Large intestine (tissue), 3 donors: ENCODE data around the gene PRORP. TPM values are rescaled to one million over a fixed set of nuclear protein-coding genes. Genes with fewer than 3 reads are reported as not detected.
A peak's percentile ranks its signal among the peaks of the same experiment; 100 is the strongest.

ENCODE experiments used
- DNase-seq, 2 donors: peaks; one replicate each; pipeline versions ENCODE4 v3.0.0 to v3.0.0-alpha.2; 2013
- H3K27ac ChIP-seq: one replicate; pipeline ENCODE4 v1.5.1; 2013; ENCODE audit warnings: low read length
- H3K27me3 ChIP-seq: 2 replicates; pipeline ENCODE4 v1.6.1; 2013; ENCODE audit warnings: low read length; ENCODE audit not compliant: control insufficient read depth, insufficient read depth
- H3K36me3 ChIP-seq: 2 replicates; pipeline ENCODE4 v1.6.1; 2013; ENCODE audit warnings: low read length; ENCODE audit not compliant: control insufficient read depth, insufficient read depth
- H3K4me1 ChIP-seq: one replicate; pipeline ENCODE4 v1.6.1; 2013; ENCODE audit warnings: low read length; ENCODE audit not compliant: control insufficient read depth, insufficient read depth
- H3K4me3 ChIP-seq: one replicate; pipeline ENCODE4 v1.5.1; 2013; ENCODE audit warnings: low read length
- H3K9me3 ChIP-seq: one replicate; pipeline ENCODE4 v1.6.1; 2013; ENCODE audit warnings: mild to moderate bottlenecking, low read depth, low read length, moderate library complexity; ENCODE audit not compliant: control insufficient read depth
- WGBS: methylation state at CpG from one replicate; pipeline ENCODE4 v1.1.5; 2013; ENCODE audit warnings: low lambda C conversion rate; ENCODE audit not compliant: insufficient coverage; 5-methylcytosine and 5-hydroxymethylcytosine counted together
- polyA plus RNA-seq: library from polyadenylated mRNA; unstranded; fragments of 120-200 nt; gene quantifications from one replicate; pipeline ENCODE4 v1.2.1, GENCODE V29; 2013

The PRORP gene
- polyA plus RNA-seq, 1 donor, result 29.9 TPM

DNA sequence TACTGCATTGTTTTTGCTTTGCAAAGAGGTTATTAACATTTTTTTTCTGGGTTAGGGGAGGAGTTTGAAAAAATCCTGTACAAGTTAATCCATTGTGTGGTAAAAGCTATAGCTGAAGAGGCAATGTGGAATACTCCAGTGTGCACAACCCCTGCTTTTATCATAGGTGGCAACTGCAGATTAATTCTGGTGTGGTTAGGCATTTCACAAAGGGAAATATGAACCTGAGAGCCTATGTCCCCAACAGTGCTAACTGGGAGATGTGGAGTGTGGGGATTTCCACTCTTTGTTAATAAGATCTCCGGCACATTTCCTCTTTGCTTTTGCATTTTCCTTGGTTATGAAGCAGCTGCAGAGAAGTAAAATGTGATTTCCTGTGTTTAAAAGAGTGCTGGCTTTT is 33.6 kb downstream of the PRORP start:
- Histone ChIP-seq H3K36me3 (peaks cover 2% of the 10 kb centered on the region), H3K27ac (no peak overlapping the region), H3K4me3 (no peak overlapping the region), H3K9me3 (peaks cover 4% of the 10 kb centered on the region), H3K4me1 (no peaks in the 10 kb centered on the region), H3K27me3 (no peaks in the 10 kb centered on the region)
- WGBS, result no CpG with 5 or more reads among the region's 1 CpG
- DNase-seq, result peak in 1 of 2 donors; percentile 3

DNA sequence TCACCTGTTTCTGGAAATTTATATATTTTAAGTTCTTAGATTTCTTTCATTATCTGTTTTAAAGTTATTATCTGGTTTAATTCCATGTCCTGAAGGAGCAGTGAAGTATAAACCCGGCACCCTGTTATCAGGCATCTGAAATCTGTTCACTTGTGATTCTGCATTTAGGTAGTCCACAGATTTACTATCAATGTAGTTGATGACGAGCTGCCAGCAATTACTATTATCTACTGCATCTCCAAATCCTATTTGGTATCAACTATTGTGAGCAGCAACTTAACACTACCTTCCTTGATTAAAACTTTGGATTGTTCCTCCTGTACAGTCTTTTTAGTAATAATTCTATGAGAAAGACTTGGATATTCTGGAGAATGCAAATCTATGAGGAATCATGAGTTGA is 36.1 kb downstream of the PRORP start:
- no CpG with 5 or more reads among the region's 2 CpGs for whole genome bisulfite sequencing
- Histone ChIP-seq H3K4me1 (no peaks in the 10 kb centered on the region), H3K9me3 (no peaks in the 10 kb centered on the region), H3K27me3 (no peaks in the 10 kb centered on the region), H3K27ac (no peak overlapping the region), H3K4me3 (no peak overlapping the region), H3K36me3 (peaks cover 2% of the 10 kb centered on the region)
- no peak for DNase-seq

DNA sequence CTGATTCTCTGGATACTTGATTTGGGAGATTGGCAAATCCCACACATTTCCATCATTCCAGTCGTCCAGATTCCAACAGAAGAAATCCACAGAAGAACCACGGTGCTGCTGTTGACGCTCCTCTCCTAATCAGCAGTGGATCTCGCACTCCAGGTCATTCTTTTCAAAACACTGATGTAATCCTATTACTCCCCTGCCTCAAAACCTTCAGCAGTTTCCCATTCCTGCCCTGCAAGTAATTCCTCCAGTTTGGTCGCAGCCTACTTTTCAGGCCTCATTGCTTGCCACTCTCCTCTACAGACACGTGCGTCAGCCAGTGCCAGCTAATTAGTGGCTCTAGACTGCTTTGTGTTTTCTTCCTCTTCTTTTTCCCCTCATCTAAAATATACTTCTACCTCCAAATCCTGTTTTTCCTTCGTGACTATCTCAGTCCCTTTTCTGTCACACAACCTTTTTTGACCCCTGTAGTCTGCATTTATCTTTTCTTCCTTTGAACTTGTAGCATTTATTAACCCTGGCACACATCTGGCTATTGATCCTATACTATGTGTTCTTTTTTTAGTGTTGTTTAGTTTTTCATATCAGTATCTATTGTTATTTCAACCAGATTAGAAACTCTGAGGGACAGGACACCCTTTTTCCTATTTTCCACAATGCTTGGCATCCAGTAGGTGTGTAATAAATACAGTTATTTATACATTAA is 36.8 kb downstream of the PRORP start:
- Histone ChIP-seq H3K27me3 (no peaks in the 10 kb centered on the region), H3K4me3 (no peak overlapping the region), H3K36me3 (peaks cover 2% of the 10 kb centered on the region), H3K4me1 (no peaks in the 10 kb centered on the region), H3K9me3 (no peaks in the 10 kb centered on the region), H3K27ac (no peak overlapping the region)
- DNase-seq, result no peak
- 70% methylated on average over 5 of the region's 8 CpGs for WGBS

DNA sequence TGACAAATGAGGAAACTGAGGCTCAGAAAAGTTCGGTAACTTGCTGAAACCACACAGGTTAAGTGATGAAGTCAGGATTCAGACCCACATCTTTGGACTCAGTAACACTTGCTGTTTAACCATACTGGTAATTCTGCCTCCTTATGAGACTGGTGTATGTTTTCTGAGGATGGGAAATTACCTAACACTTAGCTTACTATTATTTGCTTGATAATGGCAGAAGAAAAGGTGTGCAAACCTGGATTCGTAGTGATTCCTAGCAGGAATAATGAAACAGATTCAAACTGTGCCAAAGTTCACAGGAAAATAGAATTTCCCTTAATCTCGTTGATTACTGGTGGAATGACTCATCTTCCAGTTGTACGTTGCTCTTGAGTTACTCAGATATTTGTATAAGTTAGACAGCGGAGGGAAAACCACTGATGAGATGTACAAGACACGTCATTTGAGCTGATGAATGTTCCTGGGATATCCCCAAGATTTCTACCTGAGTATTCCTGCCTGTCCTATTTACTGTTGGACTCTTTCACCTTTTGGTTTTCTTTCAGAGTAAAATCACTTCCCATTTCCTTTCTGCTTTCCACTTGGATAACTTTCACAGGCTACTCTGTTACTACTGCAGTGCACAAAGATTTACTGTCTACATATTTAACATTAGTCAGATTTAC is 37.5 kb downstream of the PRORP start:
- H3K9me3 ChIP-seq, result no peaks in the 10 kb centered on the region
- H3K36me3 ChIP-seq, result peaks cover under 1% of the 10 kb centered on the region
- no peak overlapping the region for H3K4me3 ChIP-seq
- peak; percentile 56 to 84 for DNase-seq
- no peak overlapping the region for H3K27ac ChIP-seq
- no peaks in the 10 kb centered on the region for H3K4me1 ChIP-seq
- H3K27me3 ChIP-seq, result no peaks in the 10 kb centered on the region
- 47% methylated on average over 3 of the region's 6 CpGs for WGBS

DNA sequence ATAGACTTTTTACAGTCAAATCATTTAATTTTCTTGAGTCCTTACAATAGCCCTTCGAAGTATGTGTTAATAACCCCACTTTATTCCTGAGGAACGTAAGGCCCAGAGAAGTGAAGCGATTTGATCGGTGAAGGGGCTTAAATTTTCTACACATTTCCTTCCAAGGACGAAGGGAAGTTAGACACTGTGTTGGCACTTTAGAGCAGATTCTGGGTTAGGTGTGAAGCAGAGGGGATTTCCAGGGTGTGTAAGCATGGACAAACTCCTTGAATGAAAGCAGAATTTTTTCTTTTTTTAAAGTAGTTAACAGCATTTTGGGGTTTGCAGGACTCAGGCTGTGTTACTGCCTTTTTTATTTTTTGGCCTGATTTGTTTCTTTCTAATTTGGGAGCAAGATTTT is 38.9 kb downstream of the PRORP start:
- DNase-seq, result no peak
- Histone ChIP-seq H3K4me1 (no peaks in the 10 kb centered on the region), H3K27ac (no peak overlapping the region), H3K9me3 (no peaks in the 10 kb centered on the region), H3K4me3 (no peak overlapping the region), H3K36me3 (peaks cover 2% of the 10 kb centered on the region), H3K27me3 (no peaks in the 10 kb centered on the region)
- 100% methylated on average over 1 of the region's 5 CpGs for WGBS

DNA sequence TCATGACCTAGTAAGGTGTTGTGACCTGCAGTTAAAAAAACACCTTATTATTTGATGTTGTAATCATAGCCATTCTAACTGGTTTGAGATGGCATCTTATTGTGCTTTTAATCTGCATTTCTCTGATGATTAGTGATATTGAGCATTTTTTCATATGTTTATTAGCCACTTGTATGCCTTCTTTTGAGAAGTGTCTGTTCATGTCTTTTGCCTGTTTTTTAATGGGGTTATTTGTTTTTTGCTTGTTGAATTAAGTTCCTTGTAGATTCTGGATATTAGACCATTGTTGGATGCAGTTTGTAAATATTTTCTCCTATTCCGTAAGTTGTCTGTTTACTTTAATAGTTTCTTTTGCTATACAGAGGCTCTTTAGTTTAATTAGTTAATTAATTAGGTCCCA is 41.0 kb downstream of the PRORP start:
- Histone ChIP-seq H3K4me1 (no peaks in the 10 kb centered on the region), H3K36me3 (peaks cover 7% of the 10 kb centered on the region), H3K9me3 (no peaks in the 10 kb centered on the region), H3K27me3 (no peaks in the 10 kb centered on the region), H3K4me3 (no peak overlapping the region), H3K27ac (no peak overlapping the region)
- no peak for DNase-seq
- 88% methylated on average over 1 of the region's 1 CpG for WGBS

DNA sequence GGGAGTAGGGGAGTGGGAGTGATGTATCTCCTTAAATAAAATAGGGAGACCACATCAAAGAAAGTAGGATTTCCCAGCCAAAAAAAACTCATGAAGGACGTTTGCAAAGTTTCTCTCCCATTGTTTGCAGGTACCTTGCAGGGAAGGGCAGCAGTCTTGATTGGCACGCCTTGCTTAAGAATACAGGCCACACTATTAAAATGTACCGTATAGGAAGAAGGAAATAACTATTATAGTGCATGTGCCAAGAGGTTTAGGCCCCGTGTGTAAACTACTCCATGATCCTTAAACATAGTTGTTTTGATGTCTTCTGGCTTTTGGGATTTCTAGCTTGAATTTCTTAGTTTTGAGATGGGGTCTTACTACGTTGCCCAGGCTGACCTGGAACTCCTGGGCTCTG is 42.5 kb downstream of the PRORP start:
- no peak for DNase-seq
- Histone ChIP-seq H3K4me3 (no peak overlapping the region), H3K4me1 (no peaks in the 10 kb centered on the region), H3K27ac (no peak overlapping the region), H3K36me3 (peaks cover 7% of the 10 kb centered on the region), H3K9me3 (peaks cover 3% of the 10 kb centered on the region), H3K27me3 (no peaks in the 10 kb centered on the region)
- 90% methylated on average over 2 of the region's 5 CpGs for WGBS

DNA sequence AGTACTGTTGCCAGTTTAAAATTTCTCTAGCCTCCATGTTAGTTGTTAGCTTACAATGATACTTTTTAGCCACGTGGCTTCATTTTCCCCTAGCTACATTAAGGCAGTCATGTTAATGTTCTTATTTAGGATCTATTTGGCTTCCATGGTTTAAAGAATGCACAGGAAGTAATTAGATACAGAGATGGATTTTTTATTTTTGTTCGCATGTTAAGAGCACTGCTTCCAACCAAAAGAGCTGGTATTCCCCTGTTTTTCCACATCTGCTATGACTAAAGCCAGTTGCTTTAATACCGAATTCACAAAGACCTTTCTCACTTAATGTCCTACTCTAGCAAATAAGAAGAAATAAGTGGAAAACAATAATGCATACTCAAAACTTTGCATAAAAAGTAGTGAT is 45.1 kb downstream of the PRORP start:
- no peaks in the 10 kb centered on the region for H3K4me1 ChIP-seq
- H3K27me3 ChIP-seq, result no peaks in the 10 kb centered on the region
- no peak overlapping the region for H3K27ac ChIP-seq
- 100% methylated on average over 1 of the region's 3 CpGs for WGBS
- H3K36me3 ChIP-seq, result peaks cover 7% of the 10 kb centered on the region
- peaks cover 3% of the 10 kb centered on the region for H3K9me3 ChIP-seq
- no peak for DNase-seq
- H3K4me3 ChIP-seq, result no peak overlapping the region

Other genes starting within 250 kb of the PRORP start
- 26.7 TPM for gene BAZ1A, start 247.2 kb upstream of the PRORP start, polyA plus RNA-seq
- 62.5 TPM for gene SRP54, start 139.6 kb upstream of the PRORP start, polyA plus RNA-seq
- gene FAM177A1, start 76.3 kb upstream of the PRORP start, polyA plus RNA-seq, result 80.4 TPM
- gene PPP2R3C, start 562 bp upstream of the PRORP start, polyA plus RNA-seq, result 51.7 TPM
- gene PSMA6, start 169.8 kb downstream of the PRORP start, polyA plus RNA-seq, result 163 TPM